Islet precursor cell (in vitro differentiated cells): ENCODE measurements around the gene NTM.
"Not testable (repeated sequence)": the region's sequence is repeated elsewhere in the genome, so short reads cannot be mapped to it uniquely, and the experiment has no call there.

ENCODE experiments used
- DNase-seq: peaks from one replicate; pipeline ENCODE4 v3.0.0-alpha.2; 2018

NTM gene

GRCh38 chr11:131908316-131908715 is 537.9 kb downstream of the NTM start:
- DNase-seq, result no peak

- DNase-seq, result no peak
Measured at GRCh38 chr11:131909426-131910177, 539.2 kb downstream of the NTM start.

GRCh38 chr11:131910178-131910522 is 539.7 kb downstream of the NTM start:
- no peak for DNase-seq

GRCh38 chr11:131910523-131911387 is 540.3 kb downstream of the NTM start:
- peak; percentile 65 for DNase-seq

GRCh38 chr11:131911388-131912032 is 541.1 kb downstream of the NTM start:
- DNase-seq, result not testable (repeated sequence)

- no peak for DNase-seq
Measured at GRCh38 chr11:131912134-131912533, 541.7 kb downstream of the NTM start.

- DNase-seq, result no peak
Measured at GRCh38 chr11:131913267-131913666, 542.9 kb downstream of the NTM start.

- no peak for DNase-seq
Measured at GRCh38 chr11:131914361-131914774, 544.0 kb downstream of the NTM start.

GRCh38 chr11:131916638-131917037 is 546.2 kb downstream of the NTM start:
- peak; percentile 73 for DNase-seq

GRCh38 chr11:131917634-131918384 is 547.4 kb downstream of the NTM start:
- DNase-seq, result no peak

- no peak for DNase-seq
Measured at GRCh38 chr11:131918663-131919062, 548.2 kb downstream of the NTM start.

GRCh38 chr11:131922220-131922619 is 551.8 kb downstream of the NTM start:
- DNase-seq, result no peak

- no peak for DNase-seq
Measured at GRCh38 chr11:131923309-131923708, 552.9 kb downstream of the NTM start.

GRCh38 chr11:131924001-131924400 is 553.6 kb downstream of the NTM start:
- DNase-seq, result no peak

GRCh38 chr11:131924457-131925201 is 554.2 kb downstream of the NTM start:
- no peak for DNase-seq

GRCh38 chr11:131925829-131926228 is 555.4 kb downstream of the NTM start:
- DNase-seq, result no peak

- no peak for DNase-seq
Measured at GRCh38 chr11:131928992-131929391, 558.6 kb downstream of the NTM start.

- no peak for DNase-seq
Measured at GRCh38 chr11:131932584-131933325, 562.3 kb downstream of the NTM start.

- DNase-seq, result no peak
Measured at GRCh38 chr11:131934006-131934405, 563.6 kb downstream of the NTM start.

- DNase-seq, result no peak
Measured at GRCh38 chr11:131938351-131938751, 567.9 kb downstream of the NTM start.

- no peak for DNase-seq
Measured at GRCh38 chr11:131940126-131940525, 569.7 kb downstream of the NTM start.
